Measurements from ENCODE around the gene AGBL1. TPM values are rescaled to one million over a fixed set of nuclear protein-coding genes. Genes with fewer than 3 reads are reported as not detected.

AGBL1 gene
- total RNA-seq, 1 experiment from 2014 or later = not detected

DNA sequence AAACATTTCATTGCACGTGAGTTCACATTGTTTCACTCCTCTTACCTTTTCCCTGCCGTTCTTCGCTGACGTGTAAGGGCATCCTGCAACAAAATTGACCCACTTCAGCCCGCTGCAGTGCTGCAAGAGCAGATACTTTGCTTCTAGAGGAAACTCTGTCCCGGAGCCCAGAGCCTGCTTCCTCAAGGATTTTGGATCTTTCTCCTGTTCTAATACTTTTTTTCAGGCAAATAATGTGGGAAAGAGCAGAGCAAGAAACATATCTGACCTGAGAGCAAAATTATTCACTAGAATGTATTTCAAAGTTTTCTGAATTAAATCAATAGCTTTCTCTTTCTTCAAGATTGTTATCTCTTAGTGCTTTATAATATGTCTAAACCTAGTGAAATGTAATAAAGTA lies 303.9 kb downstream of the AGBL1 start:
- Histone ChIP-seq H3K27ac (ENCODE audit: insufficient read length, low read depth, low read length) (no peak overlapping the region), H2AK5ac (ENCODE audit: insufficient read length, low read length) (no peak overlapping the region), H3K23me2 (ENCODE audit: insufficient read length, low read depth, low read length, poor library complexity, severe bottlenecking) (no peaks in the 10 kb centered on the region), H4K5ac (ENCODE audit: insufficient read length, low read depth, low read length) (no peak overlapping the region), H2BK5ac (ENCODE audit: insufficient read length, low read length) (no peak overlapping the region), H3K18ac (ENCODE audit: insufficient read length, low read depth, low read length) (no peak overlapping the region), H3K23ac (ENCODE audit: insufficient read length, low read depth, low read length) (no peak overlapping the region), H3K14ac (ENCODE audit: insufficient read depth, low read length) (no peak overlapping the region), H3K79me1 (ENCODE audit: insufficient read depth, low read depth, low read length, poor library complexity, severe bottlenecking) (no peaks in the 10 kb centered on the region), H3K56ac (ENCODE audit: insufficient read length, low read depth, low read length) (no peak overlapping the region), H2BK120ac (ENCODE audit: low read depth, low read length, poor library complexity, severe bottlenecking) (no peak overlapping the region), H4K8ac (replicated peaks; ENCODE audit: insufficient read length, low read depth, low read length) (no peak overlapping the region), H3K9ac (ENCODE audit: extremely low read depth, insufficient read length, low read length) (no peak overlapping the region), H2BK12ac (ENCODE audit: insufficient read length, low read depth, low read length) (no peak overlapping the region), H3K27me3 (ENCODE audit: insufficient read depth, low read length) (no peaks in the 10 kb centered on the region), H3K4me2 (ENCODE audit: insufficient read depth, insufficient read length, low read length) (no peak overlapping the region), H2BK20ac (ENCODE audit: low read depth, low read length, poor library complexity, severe bottlenecking) (no peak overlapping the region), H3K4me1 (ENCODE audit: insufficient read depth, low read length) (peaks cover 4% of the 10 kb centered on the region), H3K4ac (ENCODE audit: low read depth, low read length) (no peak overlapping the region), H2AFZ (ENCODE audit: low read length) (no peak overlapping the region), H3K9me3 (ENCODE audit: control insufficient read depth, low read depth, low read length) (no peaks in the 10 kb centered on the region), H2BK15ac (ENCODE audit: low read depth, low read length) (no peak overlapping the region), H4K91ac (ENCODE audit: insufficient read length, low read depth, low read length) (no peak overlapping the region), H4K20me1 (ENCODE audit: control insufficient read depth, insufficient read depth, insufficient read length) (no peaks in the 10 kb centered on the region), H3T11ph (ENCODE audit: low read length) (no peak overlapping the region), H3K79me2 (ENCODE audit: insufficient read depth, low read length) (no peaks in the 10 kb centered on the region)
- Mint-ChIP-seq H3K4me1 (peaks cover 10 to 17% of the 10 kb centered on the region in 2 experiments), H3K4me3 (no peak overlapping the region), H3K36me3 (ENCODE audit: insufficient read depth in 1 of 3, low read depth in 3 of 3) (no peaks in the 10 kb centered on the region), H3K27ac (no peak overlapping the region), H3K27me3 (ENCODE audit: low read depth) (no peaks in the 10 kb centered on the region), H3K9me3 (peaks cover 0 to 4% of the 10 kb centered on the region in 2 experiments; a peak in 1 of 5 replicates)
- no peak for TF ChIP-seq CTCF (conservative IDR thresholded peaks at IDR 0.05)
- no peak for DNase-seq
- no CpG with 5 or more reads among the region's 6 CpGs for WGBS (ENCODE audit: extremely low coverage, insufficient read length, low lambda C conversion rate)

All from H9 (cell line).